Measurements from ENCODE around the gene NFATC2.
"Not testable (repeated sequence)": the region's sequence is repeated elsewhere in the genome, so short reads cannot be mapped to it uniquely, and the experiment has no call there.

Gene NFATC2

DNA sequence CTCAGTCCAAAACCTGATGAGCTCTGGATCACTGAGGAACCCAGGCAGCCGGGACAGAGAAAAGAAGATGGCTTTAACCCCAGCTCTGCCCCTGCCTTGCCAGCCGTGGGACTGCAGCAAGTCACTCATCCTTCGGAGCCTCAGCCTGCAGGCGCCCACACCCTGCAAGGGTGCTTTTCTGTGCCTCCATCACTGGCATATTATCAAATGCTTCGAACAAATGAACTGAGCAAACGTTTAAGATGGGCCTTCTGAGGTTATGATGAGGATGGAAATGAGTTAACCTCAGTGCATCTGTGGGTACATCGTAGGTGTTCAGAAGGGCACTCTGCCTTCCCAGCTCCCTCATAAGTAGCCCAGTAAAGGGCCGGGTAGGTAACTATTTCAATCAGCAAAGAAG is 79.0 kb downstream of the NFATC2 start (continued):
- TF ChIP-seq ZNF664 (tag by site-specific recombination; IDR thresholded peaks at IDR 0.05): no peak

DNA sequence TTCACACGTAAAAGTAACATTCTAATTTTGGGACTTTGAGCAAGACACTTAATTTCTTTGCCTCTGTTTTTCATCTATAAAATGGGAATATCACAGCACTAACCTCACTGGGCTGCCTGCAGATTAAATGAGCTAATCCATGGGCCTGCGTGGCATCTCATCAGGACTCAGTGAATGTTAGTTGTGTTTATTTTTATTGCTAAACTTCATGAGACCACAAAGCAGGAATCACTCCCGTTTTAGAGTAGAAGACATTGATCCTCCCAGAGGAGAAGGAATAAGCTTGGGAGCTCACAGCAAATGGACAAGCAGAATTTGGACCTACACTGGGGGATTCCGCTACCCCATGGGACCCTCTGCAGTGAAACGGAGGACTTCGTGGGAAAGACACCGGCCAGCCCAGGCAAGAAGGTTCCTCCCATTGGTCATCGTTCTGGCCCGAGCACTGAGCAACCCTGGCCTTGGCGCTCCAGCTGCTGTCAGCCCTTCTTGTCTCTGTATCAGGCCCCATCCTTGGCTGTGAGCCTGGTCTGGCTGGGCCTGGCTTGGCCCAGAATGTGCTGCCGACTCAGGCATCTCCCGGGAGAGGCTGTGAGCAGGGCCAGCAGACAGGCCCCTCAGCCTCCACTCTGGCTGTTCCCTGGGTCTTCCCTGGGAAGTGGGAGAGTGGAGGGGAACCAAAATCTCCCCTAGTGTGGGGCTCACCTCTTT is 79.8 kb downstream of the NFATC2 start:
- Histone ChIP-seq H3K4me1 (ENCODE audit: control insufficient read depth, insufficient read depth, low read length) (peaks cover 3% of the 10 kb centered on the region; the same call in 1 of the 2 replicates), H3K36me3 (ENCODE audit: control insufficient read depth in 2 of 2, insufficient read depth in 1 of 2, low read length in 2 of 2) (no peaks in the 10 kb centered on the region), H3K27ac (ENCODE audit: extremely low read depth, low read depth, low read length) (no peak overlapping the region), H3K9me3 (ENCODE audit: control insufficient read depth, insufficient read depth, low read depth, low read length) (no peaks in the 10 kb centered on the region), H3K4me3 (ENCODE audit: low read depth, low read length) (no peak overlapping the region)
- peak; percentile 31 for TF ChIP-seq ZNF335 (tag by site-specific recombination; conservative IDR thresholded peaks at IDR 0.05)
- TF ChIP-seq ZNF664 (tag by site-specific recombination; IDR thresholded peaks at IDR 0.05): 0 out of 2 replicates have a peak, but pooled peaks have one; percentile 15
- TF ChIP-seq ZFHX2 (tag by site-specific recombination; conservative IDR thresholded peaks at IDR 0.05): no peak
- TF ChIP-seq ZNF23 (tag by site-specific recombination; IDR thresholded peaks at IDR 0.05; ENCODE audit: borderline replicate concordance): no peak
- TF ChIP-seq ZNF600 (tag by site-specific recombination; IDR thresholded peaks at IDR 0.05): peak; percentile 52; the same call in 1 of the 2 replicates
- TF ChIP-seq ZNF248 (tag by site-specific recombination; IDR thresholded peaks at IDR 0.05): no peak
- TF ChIP-seq, protein P1, sequence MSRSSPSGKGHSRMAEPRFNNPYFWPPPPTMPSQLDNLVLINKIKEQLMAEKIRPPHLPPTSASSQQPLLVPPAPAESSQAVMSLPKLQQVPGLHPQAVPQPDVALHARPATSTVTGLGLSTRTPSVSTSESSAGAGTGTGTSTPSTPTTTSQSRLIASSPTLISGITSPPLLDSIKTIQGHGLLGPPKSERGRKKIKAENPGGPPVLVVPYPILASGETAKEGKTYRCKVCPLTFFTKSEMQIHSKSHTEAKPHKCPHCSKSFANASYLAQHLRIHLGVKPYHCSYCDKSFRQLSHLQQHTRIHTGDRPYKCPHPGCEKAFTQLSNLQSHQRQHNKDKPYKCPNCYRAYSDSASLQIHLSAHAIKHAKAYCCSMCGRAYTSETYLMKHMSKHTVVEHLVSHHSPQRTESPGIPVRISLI (tag by site-specific recombination; IDR thresholded peaks at IDR 0.05): no peak
- TF ChIP-seq ZNF341 (tag by site-specific recombination; IDR thresholded peaks at IDR 0.05; ENCODE audit: low read depth): 0 out of 2 replicates have a peak, but pooled peaks have one; percentile 26
- no peak for TF ChIP-seq ZSCAN30 (tag by site-specific recombination; IDR thresholded peaks at IDR 0.05)
- TF ChIP-seq, protein P2, sequence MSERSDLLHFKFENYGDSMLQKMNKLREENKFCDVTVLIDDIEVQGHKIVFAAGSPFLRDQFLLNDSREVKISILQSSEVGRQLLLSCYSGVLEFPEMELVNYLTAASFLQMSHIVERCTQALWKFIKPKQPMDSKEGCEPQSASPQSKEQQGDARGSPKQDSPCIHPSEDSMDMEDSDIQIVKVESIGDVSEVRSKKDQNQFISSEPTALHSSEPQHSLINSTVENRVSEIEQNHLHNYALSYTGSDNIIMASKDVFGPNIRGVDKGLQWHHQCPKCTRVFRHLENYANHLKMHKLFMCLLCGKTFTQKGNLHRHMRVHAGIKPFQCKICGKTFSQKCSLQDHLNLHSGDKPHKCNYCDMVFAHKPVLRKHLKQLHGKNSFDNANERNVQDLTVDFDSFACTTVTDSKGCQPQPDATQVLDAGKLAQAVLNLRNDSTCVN (tag by site-specific recombination; optimal IDR thresholded peaks at IDR 0.05): no peak
- CTCF ChIA-PET: interaction anchor here (0.6 to 1.5 kb wide), 2 partner anchors 9 to 132 kb away, joined by 3 to 5 read pairs; no protein-coding TSS in a partner anchor
- POLR2A ChIA-PET: no interaction called here

DNA sequence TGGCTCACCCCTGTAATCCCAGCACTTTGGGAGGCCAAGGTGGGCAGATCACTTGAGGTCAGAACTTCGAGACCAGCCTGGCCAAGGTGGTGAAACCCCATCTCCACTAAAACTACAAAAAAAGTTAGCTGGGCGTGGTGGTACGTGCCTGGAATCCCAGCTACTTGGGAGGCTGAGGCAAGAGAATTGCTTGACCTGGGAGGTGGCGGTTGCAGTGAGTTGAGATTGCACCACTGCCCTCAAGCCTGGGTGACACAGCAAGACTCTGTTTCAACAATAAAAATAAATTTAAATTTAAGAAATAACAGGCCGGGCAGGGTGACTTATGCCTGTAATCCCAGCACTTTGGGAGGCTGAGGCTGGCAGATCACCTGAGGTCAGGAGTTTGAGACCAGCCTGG is 80.7 kb downstream of the NFATC2 start:
- CTCF ChIA-PET: interaction anchor here (0.6 to 1.5 kb wide), 2 partner anchors 90 to 133 kb away, joined by 4 to 5 read pairs; no protein-coding TSS in a partner anchor
- POLR2A ChIA-PET; H3K27ac ChIP-seq (ENCODE audit: extremely low read depth, low read depth, low read length); H3K36me3 ChIP-seq (ENCODE audit: control insufficient read depth in 2 of 2, insufficient read depth in 1 of 2, low read length in 2 of 2); H3K4me3 ChIP-seq (ENCODE audit: low read depth, low read length); H3K4me1 ChIP-seq (ENCODE audit: control insufficient read depth, insufficient read depth, low read length); H3K9me3 ChIP-seq (ENCODE audit: control insufficient read depth, insufficient read depth, low read depth, low read length): not testable (repeated sequence)

DNA sequence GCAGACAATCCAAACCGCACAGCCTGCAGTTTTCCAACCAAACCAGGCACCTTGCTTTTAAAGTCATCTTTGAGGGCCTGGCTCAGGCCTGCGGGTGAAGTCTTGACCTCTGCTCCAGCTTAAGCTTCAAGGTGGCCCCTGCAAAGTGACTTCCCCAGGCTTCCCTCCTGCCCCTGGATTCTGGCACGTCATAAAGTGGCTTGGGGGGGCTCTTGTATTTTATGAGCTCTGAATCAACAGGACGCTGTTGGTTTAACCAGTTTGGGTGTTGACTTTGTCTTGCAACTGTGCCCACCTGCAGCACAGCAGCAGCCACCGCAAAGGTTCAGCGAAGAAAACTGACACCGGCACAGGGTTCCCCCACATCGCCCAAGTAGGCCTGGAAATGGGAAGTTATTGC is 81.2 kb downstream of the NFATC2 start:
- no peaks in the 10 kb centered on the region for H3K36me3 ChIP-seq (ENCODE audit: control insufficient read depth in 2 of 2, insufficient read depth in 1 of 2, low read length in 2 of 2)
- peaks cover 10% of the 10 kb centered on the region for H3K4me1 ChIP-seq (ENCODE audit: control insufficient read depth, insufficient read depth, low read length)
- no peak overlapping the region for H3K27ac ChIP-seq (ENCODE audit: extremely low read depth, low read depth, low read length)
- H3K4me3 ChIP-seq (ENCODE audit: low read depth, low read length): no peak overlapping the region
- no peaks in the 10 kb centered on the region for H3K9me3 ChIP-seq (ENCODE audit: control insufficient read depth, insufficient read depth, low read depth, low read length)
- CTCF ChIA-PET: interaction anchor here (1.5 kb wide), 1 partner anchor 134 kb away, joined by 5 read pairs; no protein-coding TSS in a partner anchor
- POLR2A ChIA-PET: no interaction called here
- TF ChIP-seq ZNF24 (tag by site-specific recombination; IDR thresholded peaks at IDR 0.05) (no peak), MZF1 (tag by site-specific recombination; IDR thresholded peaks at IDR 0.05; ENCODE audit: borderline replicate concordance) (no peak), ZNF138 (tag by site-specific recombination; IDR thresholded peaks at IDR 0.05; ENCODE audit: borderline replicate concordance) (no peak), ZNF175 (tag by site-specific recombination; IDR thresholded peaks at IDR 0.05) (no peak), SALL2 (tag by site-specific recombination; IDR thresholded peaks at IDR 0.05; ENCODE audit: borderline replicate concordance) (no peak), ZNF707 (tag by site-specific recombination; IDR thresholded peaks at IDR 0.05) (no peak), ZNF701 (tag by site-specific recombination; IDR thresholded peaks at IDR 0.05) (no peak), ZNF610 (tag by site-specific recombination; IDR thresholded peaks at IDR 0.05; ENCODE audit: borderline replicate concordance) (no peak)
- TF ChIP-seq, protein P3, sequence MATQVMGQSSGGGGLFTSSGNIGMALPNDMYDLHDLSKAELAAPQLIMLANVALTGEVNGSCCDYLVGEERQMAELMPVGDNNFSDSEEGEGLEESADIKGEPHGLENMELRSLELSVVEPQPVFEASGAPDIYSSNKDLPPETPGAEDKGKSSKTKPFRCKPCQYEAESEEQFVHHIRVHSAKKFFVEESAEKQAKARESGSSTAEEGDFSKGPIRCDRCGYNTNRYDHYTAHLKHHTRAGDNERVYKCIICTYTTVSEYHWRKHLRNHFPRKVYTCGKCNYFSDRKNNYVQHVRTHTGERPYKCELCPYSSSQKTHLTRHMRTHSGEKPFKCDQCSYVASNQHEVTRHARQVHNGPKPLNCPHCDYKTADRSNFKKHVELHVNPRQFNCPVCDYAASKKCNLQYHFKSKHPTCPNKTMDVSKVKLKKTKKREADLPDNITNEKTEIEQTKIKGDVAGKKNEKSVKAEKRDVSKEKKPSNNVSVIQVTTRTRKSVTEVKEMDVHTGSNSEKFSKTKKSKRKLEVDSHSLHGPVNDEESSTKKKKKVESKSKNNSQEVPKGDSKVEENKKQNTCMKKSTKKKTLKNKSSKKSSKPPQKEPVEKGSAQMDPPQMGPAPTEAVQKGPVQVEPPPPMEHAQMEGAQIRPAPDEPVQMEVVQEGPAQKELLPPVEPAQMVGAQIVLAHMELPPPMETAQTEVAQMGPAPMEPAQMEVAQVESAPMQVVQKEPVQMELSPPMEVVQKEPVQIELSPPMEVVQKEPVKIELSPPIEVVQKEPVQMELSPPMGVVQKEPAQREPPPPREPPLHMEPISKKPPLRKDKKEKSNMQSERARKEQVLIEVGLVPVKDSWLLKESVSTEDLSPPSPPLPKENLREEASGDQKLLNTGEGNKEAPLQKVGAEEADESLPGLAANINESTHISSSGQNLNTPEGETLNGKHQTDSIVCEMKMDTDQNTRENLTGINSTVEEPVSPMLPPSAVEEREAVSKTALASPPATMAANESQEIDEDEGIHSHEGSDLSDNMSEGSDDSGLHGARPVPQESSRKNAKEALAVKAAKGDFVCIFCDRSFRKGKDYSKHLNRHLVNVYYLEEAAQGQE (tag by site-specific recombination; IDR thresholded peaks at IDR 0.05): no peak
- TF ChIP-seq, protein P4, sequence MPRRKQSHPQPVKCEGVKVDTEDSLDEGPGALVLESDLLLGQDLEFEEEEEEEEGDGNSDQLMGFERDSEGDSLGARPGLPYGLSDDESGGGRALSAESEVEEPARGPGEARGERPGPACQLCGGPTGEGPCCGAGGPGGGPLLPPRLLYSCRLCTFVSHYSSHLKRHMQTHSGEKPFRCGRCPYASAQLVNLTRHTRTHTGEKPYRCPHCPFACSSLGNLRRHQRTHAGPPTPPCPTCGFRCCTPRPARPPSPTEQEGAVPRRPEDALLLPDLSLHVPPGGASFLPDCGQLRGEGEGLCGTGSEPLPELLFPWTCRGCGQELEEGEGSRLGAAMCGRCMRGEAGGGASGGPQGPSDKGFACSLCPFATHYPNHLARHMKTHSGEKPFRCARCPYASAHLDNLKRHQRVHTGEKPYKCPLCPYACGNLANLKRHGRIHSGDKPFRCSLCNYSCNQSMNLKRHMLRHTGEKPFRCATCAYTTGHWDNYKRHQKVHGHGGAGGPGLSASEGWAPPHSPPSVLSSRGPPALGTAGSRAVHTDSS (tag by site-specific recombination; IDR thresholded peaks at IDR 0.05): no peak

All from HEK293 (cell line).